ENCODE data around the gene TCERG1.
"Not testable (repeated sequence)": the region's sequence is repeated elsewhere in the genome, so short reads cannot be mapped to it uniquely, and the experiment has no call there.

The TCERG1 gene

DNA sequence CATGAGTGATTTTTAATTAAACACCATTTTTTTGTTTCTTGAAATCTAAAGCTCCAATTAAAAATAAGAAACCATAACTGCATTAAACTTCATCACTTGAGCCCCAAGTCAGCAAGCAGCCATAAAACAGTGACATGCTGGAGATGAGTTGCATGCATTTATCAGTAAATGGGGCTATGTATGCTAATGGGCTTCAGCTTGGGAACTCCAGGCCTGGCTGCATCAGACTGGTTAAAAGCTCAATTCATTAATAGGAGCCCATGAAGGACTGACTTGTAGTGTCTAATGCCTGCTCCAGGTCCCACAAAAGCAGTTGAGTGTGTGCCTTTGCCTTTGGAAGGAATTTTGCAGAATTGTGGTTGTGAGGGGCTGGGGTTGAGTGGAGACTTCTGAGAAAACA lies 102.5 kb downstream of the TCERG1 start:
- Histone ChIP-seq H3K9me3 (ENCODE audit: insufficient read depth, low read depth, low read length) (no peaks in the 10 kb centered on the region), H3K4me1 (ENCODE audit: insufficient read depth, low read length) (no peaks in the 10 kb centered on the region), H3K4me3 (ENCODE audit: low read length) (no peak overlapping the region), H3K27ac (ENCODE audit: low read length) (no peak overlapping the region), H3K27me3 (ENCODE audit: insufficient read depth, low read length) (no peaks in the 10 kb centered on the region), H3K9ac (ENCODE audit: low read depth, low read length) (no peak overlapping the region), H3K36me3 (ENCODE audit: insufficient read depth, low read depth, low read length) (no peaks in the 10 kb centered on the region)

DNA sequence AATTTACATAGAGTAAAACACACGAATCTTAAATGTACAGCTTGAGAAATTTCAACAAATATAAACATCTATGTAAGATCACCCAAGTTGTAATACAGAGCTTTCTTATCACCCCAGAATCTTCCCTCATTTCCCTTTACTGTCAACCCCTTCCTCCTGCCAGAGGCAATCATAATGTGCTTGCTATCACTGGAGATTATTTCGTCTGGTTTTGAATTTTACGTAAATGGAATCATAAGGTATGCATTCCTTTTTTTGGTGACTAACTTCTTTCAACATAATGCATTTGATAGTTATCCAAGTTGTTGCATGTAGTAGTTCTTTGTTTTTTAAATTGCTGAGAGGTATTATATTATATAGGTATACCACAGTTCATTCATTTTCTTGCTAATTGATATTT lies 106.3 kb downstream of the TCERG1 start:
- Histone ChIP-seq H3K27ac (ENCODE audit: low read length) (no peak overlapping the region), H3K4me3 (ENCODE audit: low read length) (no peak overlapping the region), H3K9me3 (ENCODE audit: insufficient read depth, low read depth, low read length) (peaks cover 8% of the 10 kb centered on the region; the same call in 1 of the 2 replicates), H3K27me3 (ENCODE audit: insufficient read depth, low read length) (no peaks in the 10 kb centered on the region), H3K9ac (ENCODE audit: low read depth, low read length) (no peak overlapping the region), H3K4me1 (ENCODE audit: insufficient read depth, low read length) (no peaks in the 10 kb centered on the region), H3K36me3 (ENCODE audit: insufficient read depth, low read depth, low read length) (no peaks in the 10 kb centered on the region)

DNA sequence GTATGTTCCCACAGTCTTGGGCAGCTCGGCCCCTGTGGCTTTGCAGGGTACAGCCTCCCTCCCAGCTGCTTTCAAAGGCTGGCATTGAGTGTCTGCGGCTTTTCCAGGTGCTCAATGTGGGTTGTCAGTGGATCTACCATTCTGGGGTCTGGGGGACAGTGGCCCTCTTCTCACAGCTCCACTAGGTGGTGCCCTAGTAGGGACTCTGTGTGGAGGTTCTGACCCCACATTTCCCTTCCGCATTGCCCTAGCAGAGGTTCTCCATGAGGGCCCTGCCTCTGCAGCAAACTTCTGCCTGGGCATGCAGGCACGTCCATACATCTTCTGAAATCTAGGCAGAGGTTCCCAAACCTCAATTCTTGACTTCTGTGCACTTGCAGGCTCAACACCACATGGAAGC lies 109.8 kb downstream of the TCERG1 start:
- not testable (repeated sequence) for H3K4me1 ChIP-seq (ENCODE audit: insufficient read depth, low read length); H3K4me3 ChIP-seq (ENCODE audit: low read length); H3K27ac ChIP-seq (ENCODE audit: low read length); H3K27me3 ChIP-seq (ENCODE audit: insufficient read depth, low read length); H3K9ac ChIP-seq (ENCODE audit: low read depth, low read length); H3K36me3 ChIP-seq (ENCODE audit: insufficient read depth, low read depth, low read length); H3K9me3 ChIP-seq (ENCODE audit: insufficient read depth, low read depth, low read length)

DNA sequence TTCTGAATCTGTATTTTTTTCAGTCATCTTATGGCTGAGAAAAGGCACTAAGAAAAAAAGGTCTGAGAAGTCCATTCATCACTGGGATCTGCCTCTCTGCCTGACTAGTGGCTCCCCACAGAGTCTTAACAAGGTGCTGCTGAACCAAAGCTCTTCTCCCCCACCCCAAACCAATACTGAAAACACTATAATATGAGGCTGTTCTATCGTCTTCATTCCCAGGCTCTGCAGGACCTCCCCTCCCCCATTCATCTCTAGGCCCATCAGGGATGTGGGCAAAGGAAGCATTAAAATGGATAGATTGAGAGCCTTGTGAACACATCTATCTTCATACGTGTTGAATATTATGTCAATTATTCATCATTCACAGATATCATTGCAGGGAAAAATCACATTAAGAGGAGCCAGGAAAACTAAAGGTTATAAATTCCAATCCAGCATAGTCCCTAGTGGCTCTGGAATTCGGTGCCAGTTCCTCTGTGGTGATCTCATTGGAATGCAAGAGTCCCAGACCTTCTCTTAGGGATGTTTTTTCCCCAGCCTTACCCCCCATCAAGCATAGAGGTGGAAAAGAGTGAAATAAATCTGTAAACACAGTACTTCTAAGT lies 113.2 kb downstream of the TCERG1 start:
- Histone ChIP-seq H3K9ac (ENCODE audit: low read depth, low read length) (no peak overlapping the region), H3K9me3 (ENCODE audit: insufficient read depth, low read depth, low read length) (peaks cover 8% of the 10 kb centered on the region; the same call in 1 of the 2 replicates), H3K4me1 (ENCODE audit: insufficient read depth, low read length) (peaks cover 21% of the 10 kb centered on the region), H3K36me3 (ENCODE audit: insufficient read depth, low read depth, low read length) (no peaks in the 10 kb centered on the region), H3K4me3 (ENCODE audit: low read length) (no peak overlapping the region), H3K27me3 (ENCODE audit: insufficient read depth, low read length) (no peaks in the 10 kb centered on the region), H3K27ac (ENCODE audit: low read length) (no peak overlapping the region)
